Karpas-422 (cell line): ENCODE measurements around the gene MAP3K8. TPM values are rescaled to one million over a fixed set of nuclear protein-coding genes. Genes with fewer than 3 reads are reported as not detected.
"Not testable (repeated sequence)": the region's sequence is repeated elsewhere in the genome, so short reads cannot be mapped to it uniquely, and the experiment has no call there.

Source experiments
- DNase-seq: peaks from one replicate; pipeline ENCODE4 v3.0.0-alpha.2; 2015
- H2AFZ ChIP-seq: fragments of 200-600 bp; sonication (generic); 2 replicates; pipeline ENCODE4 v1.6.1; 2014; ENCODE audit warnings: antibody characterized with exemption, low read length, mixed read lengths
- H3K27ac ChIP-seq: fragments of 200-600 bp; sonication (generic); 2 replicates; pipeline ENCODE4 v1.5.1; 2014; ENCODE audit warnings: mild to moderate bottlenecking, low read length, moderate library complexity
- H3K27me3 ChIP-seq: fragments of 200-600 bp; sonication (generic); 2 replicates; pipeline ENCODE4 v1.6.1; 2014; ENCODE audit warnings: low read length, mixed read lengths
- H3K36me3 ChIP-seq: fragments of 200-600 bp; sonication (generic); 2 replicates; pipeline ENCODE4 v1.6.1; 2014; ENCODE audit warnings: low read length, mixed read lengths; ENCODE audit not compliant: insufficient read depth
- H3K4me1 ChIP-seq: fragments of 200-600 bp; sonication (generic); 2 replicates; pipeline ENCODE4 v1.6.1; 2014; ENCODE audit warnings: mild to moderate bottlenecking, low read length, mixed read lengths
- H3K4me2 ChIP-seq: fragments of 200-600 bp; sonication (generic); 2 replicates; pipeline ENCODE4 v1.6.1; 2014; ENCODE audit warnings: low read length, low read depth, mild to moderate bottlenecking; ENCODE audit not compliant: poor library complexity, severe bottlenecking
- H3K4me3 ChIP-seq: fragments of 200-600 bp; sonication (generic); 2 replicates; pipeline ENCODE4 v1.5.1; 2014; ENCODE audit warnings: mild to moderate bottlenecking, antibody characterized with exemption, low read length, mixed read lengths
- H3K79me2 ChIP-seq: fragments of 200-600 bp; sonication (generic); 2 replicates; pipeline ENCODE4 v1.6.1; 2014; ENCODE audit warnings: mild to moderate bottlenecking, low read length, mixed read lengths
- H3K9ac ChIP-seq: fragments of 200-600 bp; sonication (generic); 2 replicates; pipeline ENCODE4 v1.6.0; 2014; ENCODE audit warnings: low read length
- H3K9me2 ChIP-seq: fragments of 200-600 bp; sonication (generic), shearing (Covaris generic); replicated peaks from 2 replicates; pipeline ENCODE4 v1.6.0; 2014; ENCODE audit warnings: mild to moderate bottlenecking, low read length, moderate library complexity; ENCODE audit not compliant: insufficient read depth
- H3K9me3 ChIP-seq: fragments of 300-700, 200-600 bp; sonication (generic); 2 replicates; pipeline ENCODE4 v1.6.1; 2014; ENCODE audit warnings: low read length, mixed read lengths
- H4K20me1 ChIP-seq: fragments of 200-600 bp; sonication (generic); 2 replicates; pipeline ENCODE4 v1.6.1; 2014; ENCODE audit warnings: mild to moderate bottlenecking, antibody characterized with exemption, low read length, low read depth; ENCODE audit not compliant: insufficient read depth
- total RNA-seq: library from RNA; depleted of rRNA; stranded (reverse); fragments of >200 nt; shearing (Covaris generic); gene quantifications from 2 replicates; pipeline ENCODE4 v1.2.3, GENCODE V29; 2014; ENCODE audit warnings: low replicate concordance

The MAP3K8 gene
- total RNA-seq, 1 experiment from 2014 or later, result 69.8 TPM

DNA sequence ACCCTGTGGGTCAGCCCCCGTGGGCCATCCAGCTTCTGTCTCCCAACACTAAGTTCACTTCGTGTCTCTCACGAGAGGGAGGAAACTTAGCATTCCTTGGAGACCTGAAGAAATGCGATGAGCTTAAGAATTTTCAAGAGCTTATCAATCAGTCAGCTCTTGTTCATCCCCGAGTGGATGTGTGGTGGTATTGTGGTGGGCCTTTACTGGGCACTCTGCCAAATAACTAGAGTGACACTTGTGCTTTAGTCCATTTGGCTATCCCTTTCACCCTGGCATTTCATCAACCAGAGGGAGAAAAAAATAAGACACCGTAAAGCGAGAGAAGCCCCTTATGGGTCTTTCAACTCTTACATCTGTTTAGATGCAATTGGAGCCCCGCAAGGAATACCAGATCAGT is 45.5 kb downstream of the MAP3K8 start:
- H3K4me2 ChIP-seq, H3K4me3 ChIP-seq, H2AFZ ChIP-seq, H3K9me2 ChIP-seq, H3K79me2 ChIP-seq, H3K36me3 ChIP-seq, H3K27me3 ChIP-seq, H4K20me1 ChIP-seq, H3K9me3 ChIP-seq, H3K27ac ChIP-seq, DNase-seq, H3K9ac ChIP-seq, H3K4me1 ChIP-seq: not testable (repeated sequence)

GRCh38 chr10:30481603-30482002 is 47.6 kb downstream of the MAP3K8 start:
- Histone ChIP-seq H4K20me1 (no peaks in the 10 kb centered on the region), H3K36me3 (no peaks in the 10 kb centered on the region), H3K9me3 (no peaks in the 10 kb centered on the region), H3K4me1 (peaks cover 5% of the 10 kb centered on the region), H3K9ac (no peak overlapping the region), H2AFZ (no peak overlapping the region), H3K4me2 (no peak overlapping the region), H3K9me2 (no peaks in the 10 kb centered on the region), H3K27ac (no peak overlapping the region), H3K4me3 (no peak overlapping the region), H3K27me3 (no peaks in the 10 kb centered on the region), H3K79me2 (no peaks in the 10 kb centered on the region)
- no peak for DNase-seq

GRCh38 chr10:30488316-30488715 is 54.3 kb downstream of the MAP3K8 start:
- peak overlapping the region; percentile 76 for H3K9ac ChIP-seq
- peak overlapping the region; percentile 62 for H3K4me3 ChIP-seq
- H3K27ac ChIP-seq, result peak overlapping the region; percentile 93
- no peaks in the 10 kb centered on the region for H3K36me3 ChIP-seq
- no peaks in the 10 kb centered on the region for H4K20me1 ChIP-seq
- peaks cover 62% of the 10 kb centered on the region for H3K4me1 ChIP-seq
- peak overlapping the region; percentile 89 for H3K4me2 ChIP-seq
- peak overlapping the region; percentile 76 for H2AFZ ChIP-seq
- H3K9me2 ChIP-seq, result no peaks in the 10 kb centered on the region
- H3K27me3 ChIP-seq, result no peaks in the 10 kb centered on the region
- H3K9me3 ChIP-seq, result no peaks in the 10 kb centered on the region
- DNase-seq, result peak; percentile 88
- H3K79me2 ChIP-seq, result no peaks in the 10 kb centered on the region

- H3K4me1 ChIP-seq, result peaks cover 72% of the 10 kb centered on the region
- peak; percentile 66 for DNase-seq
- H3K79me2 ChIP-seq, result no peaks in the 10 kb centered on the region
- peak overlapping the region; percentile 76; the same call in 1 of the 2 replicates for H2AFZ ChIP-seq
- no peaks in the 10 kb centered on the region for H3K9me3 ChIP-seq
- peak overlapping the region; percentile 62; the same call in 1 of the 2 replicates for H3K4me3 ChIP-seq
- peak overlapping the region; percentile 89 for H3K4me2 ChIP-seq
- no peaks in the 10 kb centered on the region for H3K36me3 ChIP-seq
- peak overlapping the region; percentile 76 for H3K9ac ChIP-seq
- H4K20me1 ChIP-seq, result no peaks in the 10 kb centered on the region
- no peaks in the 10 kb centered on the region for H3K27me3 ChIP-seq
- peak overlapping the region; percentile 93 for H3K27ac ChIP-seq
- H3K9me2 ChIP-seq, result no peaks in the 10 kb centered on the region
These were observed 55.4 kb downstream of the MAP3K8 start for GRCh38 chr10:30489346-30489745.

- H3K79me2 ChIP-seq, result no peaks in the 10 kb centered on the region
- H3K27ac ChIP-seq, result peak overlapping the region; percentile 93
- peak overlapping the region; percentile 89 for H3K4me2 ChIP-seq
- DNase-seq, result peak; percentile 71
- peak overlapping the region; percentile 30 for H3K4me3 ChIP-seq
- peak overlapping the region; percentile 67 for H3K9ac ChIP-seq
- no peaks in the 10 kb centered on the region for H3K9me3 ChIP-seq
- no peaks in the 10 kb centered on the region for H3K9me2 ChIP-seq
- H3K36me3 ChIP-seq, result no peaks in the 10 kb centered on the region
- no peaks in the 10 kb centered on the region for H4K20me1 ChIP-seq
- H3K4me1 ChIP-seq, result peaks cover 82% of the 10 kb centered on the region
- H2AFZ ChIP-seq, result peak overlapping the region; percentile 26; the same call in 1 of the 2 replicates
- no peaks in the 10 kb centered on the region for H3K27me3 ChIP-seq
These were observed 56.5 kb downstream of the MAP3K8 start for GRCh38 chr10:30490289-30491000.

DNA sequence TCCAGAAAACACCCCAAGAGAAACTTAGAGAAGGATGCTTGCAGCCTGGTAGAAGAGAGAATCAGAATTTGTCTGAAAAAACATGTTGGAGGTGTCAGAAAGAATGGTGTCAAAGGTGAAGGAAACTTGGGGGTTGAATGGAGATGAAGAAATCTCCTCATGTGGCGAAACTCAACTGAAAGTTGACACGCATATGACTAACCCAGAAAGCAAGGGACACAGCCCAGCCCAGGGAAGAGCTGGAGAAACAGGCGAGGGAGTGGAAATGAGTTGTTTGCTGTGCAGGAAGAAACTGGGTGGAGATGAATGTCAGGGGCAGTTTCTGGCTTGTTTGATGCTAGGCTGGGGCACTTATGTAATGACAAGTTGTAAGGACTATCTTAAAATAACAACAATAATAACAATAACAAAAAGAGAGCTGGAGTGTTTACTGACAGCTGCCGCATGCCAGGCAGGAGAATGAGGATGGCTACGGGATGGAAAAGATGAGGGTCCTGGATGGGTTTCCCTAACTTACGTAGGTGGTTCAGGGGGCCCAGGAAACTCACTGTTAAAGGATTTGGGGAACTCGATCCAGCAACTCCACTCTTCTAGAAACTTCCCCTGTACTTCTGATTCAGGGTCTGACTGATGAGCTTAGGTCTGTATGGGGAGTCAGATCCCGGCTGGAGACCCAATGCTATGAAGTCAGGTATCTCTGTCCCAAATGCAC is 57.4 kb downstream of the MAP3K8 start:
- Histone ChIP-seq H2AFZ (peak overlapping the region; percentile 6; the same call in 1 of the 2 replicates), H3K9ac (peak overlapping the region; percentile 67), H3K27me3 (no peaks in the 10 kb centered on the region), H3K36me3 (no peaks in the 10 kb centered on the region), H3K4me3 (peak overlapping the region; percentile 8; the same call in 1 of the 2 replicates), H3K4me2 (peak overlapping the region; percentile 89), H3K4me1 (peaks cover 88% of the 10 kb centered on the region), H3K79me2 (no peaks in the 10 kb centered on the region), H3K27ac (peak overlapping the region; percentile 93), H3K9me2 (no peaks in the 10 kb centered on the region), H3K9me3 (no peaks in the 10 kb centered on the region), H4K20me1 (no peaks in the 10 kb centered on the region)
- no peak for DNase-seq

- Histone ChIP-seq H3K4me3 (no peak overlapping the region), H3K9me2 (no peaks in the 10 kb centered on the region), H3K9ac (peak overlapping the region; percentile 67), H3K9me3 (no peaks in the 10 kb centered on the region), H3K4me2 (peak overlapping the region; percentile 89), H3K36me3 (no peaks in the 10 kb centered on the region), H2AFZ (no peak overlapping the region; the same call in 1 of the 2 replicates), H3K4me1 (peaks cover 91% of the 10 kb centered on the region), H4K20me1 (no peaks in the 10 kb centered on the region), H3K79me2 (no peaks in the 10 kb centered on the region), H3K27ac (peak overlapping the region; percentile 93), H3K27me3 (no peaks in the 10 kb centered on the region)
- peak; percentile 67 for DNase-seq
These were observed 58.0 kb downstream of the MAP3K8 start for GRCh38 chr10:30491916-30492515.
